SH-SY5Y (cell line): Measurements from ENCODE around the gene PRRG2.

Experiments used
- GATA2 ChIP-seq: IDR thresholded peaks from 2 replicates; pipeline ENCODE4 v1.6.1; 2011; ENCODE audit warnings: mild to moderate bottlenecking, low read depth, low read length
- GATA3 ChIP-seq: IDR thresholded peaks from 2 replicates; pipeline ENCODE4 v1.6.1; 2011; ENCODE audit warnings: low read depth, mild to moderate bottlenecking, low read length, moderate library complexity

DNA sequence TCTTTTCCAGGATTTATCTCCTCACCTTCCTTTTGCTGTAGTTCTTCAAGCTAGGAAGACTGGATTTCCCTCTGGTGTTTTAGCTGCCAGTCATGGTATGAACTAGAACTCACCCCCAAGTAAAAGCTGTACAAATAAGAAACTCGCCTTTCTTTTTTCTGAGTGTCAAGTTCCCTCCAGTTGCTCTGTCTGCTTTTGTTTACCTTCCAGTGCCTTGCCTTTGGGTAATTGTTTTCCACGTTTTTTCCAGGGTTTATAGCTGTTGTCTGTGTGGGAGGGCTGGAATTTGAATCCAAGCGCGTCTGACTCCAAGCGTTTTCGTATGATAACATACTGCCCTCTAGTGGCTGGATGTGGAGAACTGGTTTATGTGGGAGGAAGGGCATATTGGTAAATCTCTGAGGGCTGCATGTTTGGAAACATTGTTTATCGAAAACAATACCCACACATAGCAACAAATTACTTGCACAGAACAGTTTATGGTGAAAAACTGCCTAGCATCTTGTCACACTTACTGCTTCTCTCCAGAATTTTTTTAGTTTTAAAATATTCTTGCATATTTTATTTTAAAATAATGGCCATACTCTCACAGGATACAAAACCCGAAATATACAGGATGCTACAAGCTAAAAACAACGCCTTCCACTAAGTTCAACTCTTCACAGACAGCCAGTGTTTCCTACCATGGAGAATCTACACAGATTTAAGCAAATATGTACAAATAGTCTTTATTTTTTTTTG is 34.1 kb upstream of the PRRG2 start:
- TF ChIP-seq GATA2: no peak
- TF ChIP-seq GATA3: no peak
